SK-N-SH (cell line): ENCODE measurements around the gene SLC12A7. TPM values are rescaled to one million over a fixed set of nuclear protein-coding genes. Genes with fewer than 3 reads are reported as not detected.

Experiments used
- CTCF ChIA-PET: fragments of 300-600, 350-600 bp; formaldehyde crosslinking; extraction: SDS; loops from one replicate; lab custom pipeline; 2021; lab: Yijun Ruan, JAX
- POLR2A ChIA-PET: fragments of 350-600 bp; sonication (Branson Sonifier 250); formaldehyde crosslinking; extraction: SDS; loops from one replicate; lab custom pipeline; 2020; ENCODE audit warnings: antibody characterized with exemption, inconsistent platforms; lab: Yijun Ruan, JAX
- DNase-seq: peaks from one replicate; pipeline ENCODE4 v3.0.0; 2012
- H2AFZ ChIP-seq: fragments of 200-600 bp; sonication (generic); 2 replicates; pipeline ENCODE4 v1.8.1; 2016; ENCODE audit warnings: antibody characterized with exemption, mild to moderate bottlenecking, low read depth
- H3F3A ChIP-seq: fragments of 200-600 bp; sonication (generic); replicated peaks from 2 replicates; pipeline ENCODE3; 2016; ENCODE audit warnings: antibody characterized with exemption, mild to moderate bottlenecking; ENCODE audit not compliant: insufficient read depth
- H3K27ac ChIP-seq, 2 experiments: fragments of 200-500 bp in 1 of 2; fragments of 200-600 bp in 1 of 2; sonication (Bioruptor generic) in 1 of 2; sonication (generic), shearing (Covaris generic) in 1 of 2; 2 replicates each; pipeline versions ENCODE4 v1.5.1 to v1.6.1; 2014 to 2016; ENCODE audit warnings: low read depth in 2 of 2, inconsistent platforms in 1 of 2, low read length in 1 of 2, mild to moderate bottlenecking in 1 of 2, mixed read lengths in 1 of 2
- H3K27me3 ChIP-seq: fragments of 200-600 bp; sonication (generic), shearing (Covaris generic); 2 replicates; pipeline ENCODE4 v1.6.1; 2016; ENCODE audit warnings: mixed run types; ENCODE audit not compliant: insufficient read depth
- H3K36me3 ChIP-seq, 2 experiments: fragments of 200-500 bp in 1 of 2; fragments of 200-600 bp in 1 of 2; sonication (Bioruptor generic) in 1 of 2; sonication (generic) in 1 of 2; replicated peaks in 1 of 2; 2 replicates each; pipeline versions ENCODE3 to v1.5.1; 2014 to 2016; ENCODE audit warnings: low read length in 1 of 2, mild to moderate bottlenecking in 1 of 2; ENCODE audit not compliant: insufficient read depth in 2 of 2, control insufficient read depth in 1 of 2
- H3K4me1 ChIP-seq, 2 experiments: fragments of 200-500 bp in 1 of 2; fragments of 200-600 bp in 1 of 2; sonication (Bioruptor generic) in 1 of 2; sonication (generic), shearing (Covaris generic) in 1 of 2; 2 replicates each; pipeline versions ENCODE4 v1.5.1 to v1.6.1; 2014 to 2016; ENCODE audit warnings: low read depth in 1 of 2, low read length in 1 of 2, mixed run types in 1 of 2; ENCODE audit not compliant: insufficient read depth in 2 of 2, control insufficient read depth in 1 of 2
- H3K4me2 ChIP-seq: fragments of 200-600 bp; sonication (generic), shearing (Covaris generic); 2 replicates; pipeline ENCODE4 v1.6.1; 2017; ENCODE audit warnings: mixed run types
- H3K4me3 ChIP-seq, 2 experiments: fragments of 200-500 bp in 1 of 2; fragments of 200-600 bp in 1 of 2; sonication (Bioruptor generic) in 1 of 2; sonication (generic), shearing (Covaris generic) in 1 of 2; 2 replicates each; pipeline versions ENCODE4 v1.5.1 to v1.8.1; 2014 to 2016; ENCODE audit warnings: low read depth in 2 of 2, inconsistent platforms in 1 of 2, low read length in 1 of 2, mild to moderate bottlenecking in 1 of 2, mixed read lengths in 1 of 2, moderate library complexity in 1 of 2
- H3K79me2 ChIP-seq: fragments of 200-600 bp; sonication (generic); 2 replicates; pipeline ENCODE4 v1.8.1; 2017; ENCODE audit warnings: mild to moderate bottlenecking; ENCODE audit not compliant: insufficient read depth
- H3K9ac ChIP-seq: fragments of 200-600 bp; sonication (generic); 2 replicates; pipeline ENCODE4 v1.6.1; 2017; ENCODE audit warnings: mixed run types
- H3K9me2 ChIP-seq: fragments of 200-600 bp; sonication (generic); 2 replicates; pipeline ENCODE4 v1.6.1; 2017; ENCODE audit warnings: mixed run types
- H3K9me3 ChIP-seq: fragments of 200-600 bp; sonication (generic); 2 replicates; pipeline ENCODE4 v1.6.1; 2017; ENCODE audit warnings: mixed run types, mild to moderate bottlenecking, moderate library complexity
- H4K20me1 ChIP-seq: fragments of 200-600 bp; sonication (generic); 2 replicates; pipeline ENCODE4 v1.6.1; 2017; ENCODE audit warnings: mild to moderate bottlenecking, mixed run types; ENCODE audit not compliant: insufficient read depth
- ELF1 ChIP-seq: IDR thresholded peaks from 2 replicates; pipeline ENCODE4 v1.4.0; 2012
- EZH2phosphoT487 ChIP-seq: fragments of 200-600 bp; sonication (generic); IDR thresholded peaks from 2 replicates; pipeline ENCODE4 v1.6.1; 2017; ENCODE audit warnings: low read depth, mixed run types, mild to moderate bottlenecking, antibody characterized with exemption, moderate library complexity, borderline replicate concordance
- GABPA ChIP-seq: IDR thresholded peaks from 2 replicates; pipeline ENCODE4 v1.4.0; 2012; ENCODE audit warnings: low read depth, mild to moderate bottlenecking
- MAX ChIP-seq: IDR thresholded peaks from 2 replicates; pipeline ENCODE4 v1.4.0; 2012; ENCODE audit warnings: low read depth
- MEF2A ChIP-seq: IDR thresholded peaks from 2 replicates; pipeline ENCODE4 v1.4.0; 2012; ENCODE audit warnings: low read depth, borderline replicate concordance
- NFIC ChIP-seq: IDR thresholded peaks from 2 replicates; pipeline ENCODE4 v1.4.0; 2012; ENCODE audit warnings: borderline replicate concordance
- PBX3 ChIP-seq: IDR thresholded peaks from 2 replicates; pipeline ENCODE4; 2012
- POLR2AphosphoS5 ChIP-seq: IDR thresholded peaks from 2 replicates; pipeline ENCODE4 v1.6.1; 2012; ENCODE audit warnings: low read depth, low read length
- RAD21 ChIP-seq: IDR thresholded peaks from 2 replicates; pipeline ENCODE4 v1.6.1; 2012; ENCODE audit warnings: mild to moderate bottlenecking, low read length
- REST ChIP-seq: IDR thresholded peaks from 2 replicates; pipeline ENCODE4 v1.6.1; 2012; ENCODE audit warnings: mild to moderate bottlenecking, low read depth, low read length, moderate library complexity
- RFX5 ChIP-seq: IDR thresholded peaks from 2 replicates; pipeline ENCODE4 v1.6.1; 2012; ENCODE audit warnings: mild to moderate bottlenecking, improper control_type of control experiment, low read length
- SIN3A ChIP-seq: IDR thresholded peaks from 2 replicates; pipeline ENCODE4 v1.6.1; 2012; ENCODE audit warnings: low read depth, mild to moderate bottlenecking, low read length, moderate library complexity, borderline replicate concordance
- SMC3 ChIP-seq: IDR thresholded peaks from 2 replicates; pipeline ENCODE4 v1.6.1; 2012; ENCODE audit warnings: low read depth, low read length, improper control_type of control experiment
- TEAD4 ChIP-seq: IDR thresholded peaks from 2 replicates; pipeline ENCODE4 v1.4.0; 2012; ENCODE audit warnings: mild to moderate bottlenecking, borderline replicate concordance; ENCODE audit not compliant: insufficient read depth
- USF1 ChIP-seq: IDR thresholded peaks from 2 replicates; pipeline ENCODE4 v1.4.0; 2012; ENCODE audit warnings: low read depth, borderline replicate concordance
- USF2 ChIP-seq: fragments of 150-350 bp; IDR thresholded peaks from 2 replicates; pipeline ENCODE4 v1.6.1; 2017; ENCODE audit warnings: antibody characterized with exemption, low read length, low read depth, borderline replicate concordance
- ZBTB33 ChIP-seq: IDR thresholded peaks from 2 replicates; pipeline ENCODE4 v1.4.0; 2012; ENCODE audit warnings: low read depth, borderline replicate concordance
- WGBS: methylation state at CpG from one replicate; pipeline ENCODE4 v1.1.6; 2017; ENCODE audit warnings: low lambda C conversion rate; 5-methylcytosine and 5-hydroxymethylcytosine counted together
- polyA plus RNA-seq, 3 experiments: library from polyadenylated mRNA; depleted of rRNA; stranded (reverse); fragments of >200 nt; gene quantifications; 2 replicates each; pipeline ENCODE4 v1.2.3, GENCODE V29; 2012

Gene SLC12A7
- polyA plus RNA-seq, 1 of the 3 experiments (the other 2 are of a cell fraction) = 2.6 TPM

- ChIA-PET CTCF (interaction anchor here (1.1 to 2.3 kb wide), 4 partner anchors 73 to 122 kb away, joined by 3 to 14 read pairs (median 5); no protein-coding TSS in a partner anchor), POLR2A (interaction anchor here (0.5 kb wide), 1 partner anchor 276 kb away, joined by 7 read pairs; no protein-coding TSS in a partner anchor)
- Histone ChIP-seq H3F3A (no peaks in the 10 kb centered on the region), H3K79me2 (no peaks in the 10 kb centered on the region), H3K9ac (no peak overlapping the region), H3K36me3 (no peaks in the 10 kb centered on the region), H3K4me1 (peaks cover 0 to 3% of the 10 kb centered on the region in 2 experiments; a peak in 1 of 4 replicates), H3K27ac (no peak overlapping the region), H3K9me3 (no peaks in the 10 kb centered on the region), H3K27me3 (no peaks in the 10 kb centered on the region), H2AFZ (no peak overlapping the region), H4K20me1 (no peaks in the 10 kb centered on the region), H3K4me2 (no peak overlapping the region), H3K9me2 (no peaks in the 10 kb centered on the region), H3K4me3 (no peak overlapping the region)
- DNase-seq = no peak
- WGBS = 74% methylated on average over 7 of the region's 17 CpGs
- TF ChIP-seq RAD21 = no peak
- no peak for TF ChIP-seq MEF2A
- no peak for TF ChIP-seq NFIC
- TF ChIP-seq PBX3 = no peak
- no peak for TF ChIP-seq ELF1
Observed at GRCh38 chr5:1052076-1052475, 59.8 kb downstream of the SLC12A7 start.

GRCh38 chr5:1051366-1051720 is 60.5 kb downstream of the SLC12A7 start:
- no peaks in the 10 kb centered on the region for H3K9me3 ChIP-seq
- DNase-seq = no peak
- no peak for TF ChIP-seq RFX5
- TF ChIP-seq USF2 = no peak
- no peak for TF ChIP-seq REST
- no peak for TF ChIP-seq SMC3
- no peak for TF ChIP-seq ZBTB33
- no peak for TF ChIP-seq MAX
- no peak for TF ChIP-seq POLR2AphosphoS5
- no peak for TF ChIP-seq SIN3A
- TF ChIP-seq USF1 = no peak
- TF ChIP-seq EZH2phosphoT487 = no peak
- TF ChIP-seq TEAD4 = no peak
- no peak for TF ChIP-seq GABPA
- no peaks in the 10 kb centered on the region for H4K20me1 ChIP-seq
- H3K27me3 ChIP-seq = no peaks in the 10 kb centered on the region
- no peaks in the 10 kb centered on the region for H3F3A ChIP-seq
- H3K9ac ChIP-seq = no peak overlapping the region
- H3K4me2 ChIP-seq = no peak overlapping the region
- CTCF ChIA-PET = interaction anchor here (2.2 kb wide), 1 partner anchor 117 kb away, joined by 5 read pairs; no protein-coding TSS in a partner anchor
- H3K4me3 ChIP-seq = no peak overlapping the region
- no peaks in the 10 kb centered on the region for H3K9me2 ChIP-seq
- no peak overlapping the region for H3K27ac ChIP-seq
- 75% methylated on average over 8 of the region's 16 CpGs for WGBS
- H3K79me2 ChIP-seq = no peaks in the 10 kb centered on the region
- no peak overlapping the region for H2AFZ ChIP-seq
- no peaks in the 10 kb centered on the region for H3K36me3 ChIP-seq
- POLR2A ChIA-PET = no interaction called here
- peaks cover 0 to 3% of the 10 kb centered on the region in 2 experiments; a peak in 1 of 4 replicates for H3K4me1 ChIP-seq
